ENCODE measurements around the gene TRIM6. TPM values are rescaled to one million over a fixed set of nuclear protein-coding genes. Genes with fewer than 3 reads are reported as not detected.

TRIM6 gene
- total and polyA plus RNA-seq, 8 donors, result 4.2 to 9.7 (median 6.1) TPM

DNA sequence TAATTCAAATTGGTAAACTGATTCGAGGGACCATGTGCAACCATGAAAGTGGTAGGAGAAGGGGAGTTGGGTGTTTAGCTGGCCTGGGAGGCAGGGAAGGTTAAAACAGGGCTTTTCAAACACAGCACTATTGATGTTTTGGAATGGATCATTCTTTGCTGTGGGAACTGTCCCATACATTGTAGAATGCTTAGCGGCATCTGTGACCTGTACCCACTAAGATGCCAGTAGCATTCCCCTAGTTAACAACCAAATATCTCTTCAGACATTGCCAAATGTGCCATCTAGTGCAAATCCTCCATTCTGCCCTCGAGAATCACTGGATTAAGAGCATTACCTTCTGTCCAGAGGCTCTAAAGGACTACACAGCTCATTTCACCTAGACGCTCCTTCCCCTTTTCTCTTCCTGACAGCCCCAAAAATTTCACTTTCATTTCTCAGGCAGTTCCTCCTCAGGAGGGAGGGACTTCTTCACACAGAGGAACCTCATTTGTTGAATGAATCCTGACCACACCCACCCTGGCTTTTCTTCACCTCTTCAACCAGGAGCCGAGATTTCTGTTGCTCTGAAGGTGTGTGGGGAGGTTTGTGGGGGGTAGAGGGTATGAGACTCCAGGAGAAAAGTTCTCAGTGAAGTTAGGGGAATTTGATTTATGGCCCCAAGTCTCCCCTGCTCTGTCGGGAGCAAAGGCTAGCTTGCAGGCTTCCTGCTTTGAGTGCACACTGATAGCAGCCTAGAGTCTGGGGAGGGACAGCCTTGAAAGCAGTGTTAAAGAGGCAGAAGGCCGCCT lies 28.2 kb downstream of the TRIM6 start, which contains the start of gene TRIM34:
Gene TRIM34 (plus strand): TSS at position 513 of the 791 bp plus-strand sequence. CDS start 7,331 bp downstream, outside the sequence.
- H3K27ac ChIP-seq, result peak within 1 kb of the TSS; percentile 74 to 86
- TF ChIP-seq, protein P1, sequence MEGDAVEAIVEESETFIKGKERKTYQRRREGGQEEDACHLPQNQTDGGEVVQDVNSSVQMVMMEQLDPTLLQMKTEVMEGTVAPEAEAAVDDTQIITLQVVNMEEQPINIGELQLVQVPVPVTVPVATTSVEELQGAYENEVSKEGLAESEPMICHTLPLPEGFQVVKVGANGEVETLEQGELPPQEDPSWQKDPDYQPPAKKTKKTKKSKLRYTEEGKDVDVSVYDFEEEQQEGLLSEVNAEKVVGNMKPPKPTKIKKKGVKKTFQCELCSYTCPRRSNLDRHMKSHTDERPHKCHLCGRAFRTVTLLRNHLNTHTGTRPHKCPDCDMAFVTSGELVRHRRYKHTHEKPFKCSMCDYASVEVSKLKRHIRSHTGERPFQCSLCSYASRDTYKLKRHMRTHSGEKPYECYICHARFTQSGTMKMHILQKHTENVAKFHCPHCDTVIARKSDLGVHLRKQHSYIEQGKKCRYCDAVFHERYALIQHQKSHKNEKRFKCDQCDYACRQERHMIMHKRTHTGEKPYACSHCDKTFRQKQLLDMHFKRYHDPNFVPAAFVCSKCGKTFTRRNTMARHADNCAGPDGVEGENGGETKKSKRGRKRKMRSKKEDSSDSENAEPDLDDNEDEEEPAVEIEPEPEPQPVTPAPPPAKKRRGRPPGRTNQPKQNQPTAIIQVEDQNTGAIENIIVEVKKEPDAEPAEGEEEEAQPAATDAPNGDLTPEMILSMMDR (IDR thresholded peaks at IDR 0.05), result no peak
- ATAC-seq (peak; percentile 92), DNase-seq (peak in 3 of 4 donors; percentile 57 to 82 (median 74))
- no peaks in the 10 kb centered on the region for H3K9me3 ChIP-seq
- no peaks in the 10 kb centered on the region for H3K27me3 ChIP-seq
- H3K4me3 ChIP-seq, result peak within 1 kb of the TSS; percentile 49 to 51
- no peaks in the 10 kb centered on the region for H3K36me3 ChIP-seq
- intact Hi-C loops (cut with DNase I), result no loop called here
- H3K4me1 ChIP-seq, result peaks cover 15 to 44% of the 10 kb centered on the region in 2 donors

DNA sequence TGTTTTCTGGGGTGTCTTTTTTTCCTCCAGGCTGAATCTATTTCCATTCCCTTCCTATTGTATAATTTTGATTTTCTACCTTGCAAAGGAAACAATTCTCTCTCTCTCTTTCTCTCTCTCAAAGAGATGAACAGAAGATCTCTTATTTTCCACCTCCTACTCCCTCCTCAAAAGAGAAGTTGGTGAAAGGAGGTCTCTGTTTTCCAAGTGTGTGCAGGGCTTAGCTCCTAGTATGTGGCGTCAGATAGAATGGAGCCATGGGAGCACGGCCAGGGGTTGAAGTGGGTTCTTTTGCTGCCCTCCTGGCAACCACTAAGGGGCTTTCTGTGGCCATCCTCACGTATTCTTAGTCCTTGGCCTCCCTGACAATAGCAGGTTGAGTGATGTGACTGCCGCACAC lies 28.8 kb downstream of the TRIM6 start:
- TF ChIP-seq, protein P1 (IDR thresholded peaks at IDR 0.05), result no peak
- intact Hi-C loops (cut with DNase I), result no loop called here
- Histone ChIP-seq H3K27me3 (no peaks in the 10 kb centered on the region), H3K36me3 (no peaks in the 10 kb centered on the region), H3K4me1 (peaks cover 15 to 44% of the 10 kb centered on the region in 2 donors), H3K27ac (peak overlapping the region; percentile 74 to 86), H3K9me3 (no peaks in the 10 kb centered on the region), H3K4me3 (peak overlapping the region; percentile 49 to 51)
- ATAC-seq, result peak; percentile 7
- DNase-seq, result peak in 1 of 4 donors; percentile 4

DNA sequence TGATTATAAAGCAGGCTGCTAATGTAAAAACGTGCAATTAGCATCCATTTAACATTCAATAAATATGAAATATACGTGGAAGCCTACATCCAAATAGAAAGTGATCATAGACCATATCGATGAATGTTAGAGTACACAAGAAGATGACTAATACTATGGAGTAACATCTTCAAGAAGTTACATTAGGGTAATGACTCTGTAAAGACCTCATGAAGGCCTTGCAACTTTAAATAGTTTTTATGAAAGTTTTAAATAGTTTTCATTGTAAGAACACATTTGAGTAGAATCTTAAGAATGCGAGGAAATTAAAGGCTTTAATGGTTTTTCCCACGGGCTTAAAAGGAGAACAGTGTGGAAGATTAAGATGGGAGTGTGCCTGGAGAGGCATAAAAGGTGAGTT lies 29.8 kb downstream of the TRIM6 start:
- TF ChIP-seq, protein P1 (IDR thresholded peaks at IDR 0.05), result no peak
- no peaks in the 10 kb centered on the region for H3K36me3 ChIP-seq
- no peak for DNase-seq
- H3K9me3 ChIP-seq, result no peaks in the 10 kb centered on the region
- no peak overlapping the region for H3K27ac ChIP-seq
- ATAC-seq, result no peak
- peaks cover 15 to 35% of the 10 kb centered on the region in 2 donors for H3K4me1 ChIP-seq
- no peaks in the 10 kb centered on the region for H3K27me3 ChIP-seq
- H3K4me3 ChIP-seq, result peak overlapping the region in 1 of 2 donors; percentile 51
- intact Hi-C loops (cut with DNase I), result no loop called here

DNA sequence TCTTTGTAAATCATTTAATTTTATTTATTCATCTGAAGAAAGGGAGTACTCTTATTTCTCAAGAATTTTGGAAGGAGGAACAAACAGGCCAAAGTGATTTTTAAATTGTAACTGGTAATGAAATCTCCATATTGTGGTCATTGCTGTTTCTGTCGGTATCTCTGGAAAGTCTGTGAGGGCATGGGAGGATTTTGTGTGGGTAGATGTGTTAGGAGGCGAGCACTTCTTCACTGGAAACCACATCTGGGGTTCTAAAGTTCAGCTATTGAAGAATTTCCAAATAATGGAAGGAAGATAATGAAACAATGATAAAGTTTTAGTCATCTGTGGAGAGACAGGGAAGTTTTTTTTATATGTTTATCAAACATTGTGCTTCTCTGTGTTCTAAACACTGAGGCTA lies 35.0 kb downstream of the TRIM6 start:
- Histone ChIP-seq H3K9me3 (no peaks in the 10 kb centered on the region), H3K27me3 (no peaks in the 10 kb centered on the region), H3K4me1 (peaks cover 0 to 8% of the 10 kb centered on the region in 2 donors), H3K27ac (no peak overlapping the region), H3K4me3 (no peak overlapping the region), H3K36me3 (peaks cover 0 to 31% of the 10 kb centered on the region in 2 donors)
- intact Hi-C loops (cut with DNase I), result no loop called here
- TF ChIP-seq, protein P1 (IDR thresholded peaks at IDR 0.05), result no peak
- DNase-seq (no peak), ATAC-seq (no peak)

DNA sequence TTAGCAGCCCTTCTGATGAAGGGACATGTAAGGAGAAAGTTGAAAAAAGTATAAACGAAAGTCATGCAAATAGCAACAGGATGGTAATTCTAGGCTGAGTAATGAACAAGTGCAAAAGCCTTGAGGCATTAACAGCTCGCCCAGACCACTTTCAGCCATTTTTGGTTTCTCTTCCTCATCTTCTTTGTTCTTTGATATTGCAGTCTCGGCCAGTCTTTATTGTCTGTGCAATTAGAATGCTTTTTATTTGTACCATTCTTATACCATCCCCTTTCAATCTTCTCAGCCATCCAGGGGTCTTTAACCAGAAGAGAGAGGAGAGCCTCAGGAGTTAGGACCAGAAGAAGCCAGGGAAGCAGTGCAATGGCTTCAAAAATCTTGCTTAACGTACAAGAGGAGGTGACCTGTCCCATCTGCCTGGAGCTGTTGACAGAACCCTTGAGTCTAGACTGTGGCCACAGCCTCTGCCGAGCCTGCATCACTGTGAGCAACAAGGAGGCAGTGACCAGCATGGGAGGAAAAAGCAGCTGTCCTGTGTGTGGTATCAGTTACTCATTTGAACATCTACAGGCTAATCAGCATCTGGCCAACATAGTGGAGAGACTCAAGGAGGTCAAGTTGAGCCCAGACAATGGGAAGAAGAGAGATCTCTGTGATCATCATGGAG lies 35.7 kb downstream of the TRIM6 start:
- H3K36me3 ChIP-seq, result peaks cover 0 to 37% of the 10 kb centered on the region in 2 donors
- H3K4me1 ChIP-seq, result peaks cover 0 to under 1% of the 10 kb centered on the region in 2 donors
- TF ChIP-seq, protein P1 (IDR thresholded peaks at IDR 0.05), result no peak
- intact Hi-C loops (cut with DNase I), result no loop called here
- H3K9me3 ChIP-seq, result no peaks in the 10 kb centered on the region
- H3K27me3 ChIP-seq, result no peaks in the 10 kb centered on the region
- ATAC-seq (no peak), DNase-seq (no peak)
- H3K4me3 ChIP-seq, result no peak overlapping the region
- no peak overlapping the region for H3K27ac ChIP-seq
